Measurements from ENCODE around the gene CEP70.
"Not testable (repeated sequence)": the region's sequence is repeated elsewhere in the genome, so short reads cannot be mapped to it uniquely, and the experiment has no call there.

The CEP70 gene

GRCh38 chr3:138467931-138468330 is 126.1 kb downstream of the CEP70 start:
- DNase-seq: no peak

GRCh38 chr3:138465925-138466324 is 128.1 kb downstream of the CEP70 start:
- no peak for DNase-seq

- DNase-seq: no peak
Measured at GRCh38 chr3:138465451-138465850, 128.6 kb downstream of the CEP70 start.

- no peak for DNase-seq
Measured at GRCh38 chr3:138464491-138464860, 129.6 kb downstream of the CEP70 start.

GRCh38 chr3:138463724-138464490 is 130.2 kb downstream of the CEP70 start:
- DNase-seq: peak in 1 of 2 experiments; percentile 31

GRCh38 chr3:138461896-138462295 is 132.2 kb downstream of the CEP70 start:
- no peak for DNase-seq

GRCh38 chr3:138461246-138461645 is 132.8 kb downstream of the CEP70 start:
- no peak for DNase-seq

- DNase-seq: no peak
Measured at GRCh38 chr3:138460536-138461205, 133.4 kb downstream of the CEP70 start.

GRCh38 chr3:138459619-138460535 is 134.2 kb downstream of the CEP70 start:
- peak in 1 of 2 experiments; percentile 51 for DNase-seq

GRCh38 chr3:138458774-138459499 is 135.1 kb downstream of the CEP70 start:
- DNase-seq: no peak

- no peak for DNase-seq
Measured at GRCh38 chr3:138457863-138458735, 136.0 kb downstream of the CEP70 start.

GRCh38 chr3:138456961-138457862 is 136.8 kb downstream of the CEP70 start:
- no peak for DNase-seq

GRCh38 chr3:138455801-138456716 is 138.0 kb downstream of the CEP70 start:
- peak; percentile 32 to 80 for DNase-seq

GRCh38 chr3:138453940-138454339 is 140.1 kb downstream of the CEP70 start:
- not testable (repeated sequence) for DNase-seq

- DNase-seq: no peak
Measured at GRCh38 chr3:138452436-138452835, 141.6 kb downstream of the CEP70 start.

- no peak for DNase-seq
Measured at GRCh38 chr3:138451595-138452162, 142.4 kb downstream of the CEP70 start.

GRCh38 chr3:138450704-138451424 is 143.2 kb downstream of the CEP70 start:
- no peak for DNase-seq

GRCh38 chr3:138450181-138450580 is 143.9 kb downstream of the CEP70 start:
- DNase-seq: no peak
